Endothelial cell of umbilical vein (primary cell): Measurements from ENCODE around the gene TLR8. TPM values are rescaled to one million over a fixed set of nuclear protein-coding genes. Genes with fewer than 3 reads are reported as not detected.

Experiments used
- BruUV-seq: library from RNA; stranded (reverse); fragments of 400-500 nt; replicated peaks from 2 replicates; lab custom pipeline; 2021; lab: Mats Ljungman, UMichigan
- CTCF ChIA-PET: fragments of 300-600, 350-600 bp; sonication (Branson Sonifier 250); formaldehyde crosslinking; loops from one replicate; lab custom pipeline; 2021; ENCODE audit warnings: antibody characterized with exemption, inconsistent platforms; lab: Charles Lee
- POLR2A ChIA-PET: fragments of 300-600, 350-600 bp; sonication (Branson Sonifier 250); formaldehyde crosslinking; loops from one replicate; lab custom pipeline; 2021; ENCODE audit warnings: antibody characterized with exemption, inconsistent platforms; lab: Charles Lee
- DNase-seq: peaks from one replicate; pipeline ENCODE4 v3.0.0-alpha.2; 2011; ENCODE audit warnings: low read depth, low spot score
- FAIRE-seq: peaks from 2 replicates; lab custom pipeline; 2011; peaks lifted over from hg19 to GRCh38; lab: Jason Lieb, UNC
- H2AFZ ChIP-seq: 2 replicates; pipeline ENCODE4 v1.6.0; 2012; ENCODE audit warnings: low read depth, low read length, control low read depth, inconsistent platforms
- H3K27ac ChIP-seq: 2 replicates; pipeline ENCODE4 v1.5.1; 2011; ENCODE audit warnings: low read depth, mild to moderate bottlenecking, control low read depth, low read length, moderate library complexity; ENCODE audit not compliant: insufficient read depth
- H3K27me3 ChIP-seq, 2 experiments: 2 replicates each; pipeline versions ENCODE4 v1.6.0 to v1.6.1; 2011; ENCODE audit warnings: low read length in 2 of 2, mixed read lengths in 1 of 2; ENCODE audit not compliant: control insufficient read depth in 2 of 2, insufficient read depth in 2 of 2
- H3K36me3 ChIP-seq, 2 experiments: 2 replicates in 1 of 2; 3 replicates in 1 of 2; pipeline ENCODE4 v1.5.1; 2011; ENCODE audit warnings: low read length in 2 of 2, mild to moderate bottlenecking in 1 of 2, moderate library complexity in 1 of 2; ENCODE audit not compliant: control insufficient read depth in 2 of 2, insufficient read depth in 2 of 2; ENCODE audit errors: extremely low read depth in 1 of 2
- H3K4me1 ChIP-seq: 3 replicates; pipeline ENCODE4 v1.5.1; 2011; ENCODE audit warnings: mild to moderate bottlenecking, low read length; ENCODE audit not compliant: control insufficient read depth, insufficient read depth; ENCODE audit errors: extremely low read depth
- H3K4me2 ChIP-seq: 2 replicates; pipeline ENCODE4 v1.6.1; 2011; ENCODE audit warnings: low read length, control low read depth, mixed read lengths; ENCODE audit not compliant: insufficient read depth
- H3K4me3 ChIP-seq, 3 experiments: fragments of 200-600 bp in 1 of 3; sonication (generic), shearing (Covaris generic) in 1 of 3; replicated peaks in 1 of 3; 2 replicates each; pipeline ENCODE4 v1.5.1; 2011 to 2016; ENCODE audit warnings: control low read depth in 3 of 3, low read length in 3 of 3, mild to moderate bottlenecking in 2 of 3, inconsistent platforms in 1 of 3, low read depth in 1 of 3, moderate library complexity in 1 of 3; ENCODE audit not compliant: insufficient read depth in 1 of 3
- H3K79me2 ChIP-seq: 2 replicates; pipeline ENCODE4 v1.6.0; 2012; ENCODE audit warnings: low read length, inconsistent platforms; ENCODE audit not compliant: control insufficient read depth, insufficient read depth
- H3K9ac ChIP-seq: replicated peaks from 2 replicates; pipeline ENCODE3; 2011; ENCODE audit warnings: low read length, control low read depth; ENCODE audit not compliant: insufficient read depth; ENCODE audit errors: extremely low read depth
- H3K9me1 ChIP-seq: replicated peaks from 3 replicates; pipeline ENCODE4 v1.6.0; 2011; ENCODE audit warnings: mild to moderate bottlenecking, low read length; ENCODE audit not compliant: control insufficient read depth, insufficient read depth; ENCODE audit errors: extremely low read depth
- H3K9me3 ChIP-seq: replicated peaks from 2 replicates; pipeline ENCODE4 v1.5.1; 2012; ENCODE audit warnings: low read length, inconsistent platforms; ENCODE audit not compliant: control insufficient read depth, insufficient read depth
- H4K20me1 ChIP-seq: replicated peaks from 2 replicates; pipeline ENCODE3; 2011; ENCODE audit warnings: mild to moderate bottlenecking, low read length; ENCODE audit not compliant: control insufficient read depth, insufficient read depth; ENCODE audit errors: extremely low read depth
- EZH2 ChIP-seq: IDR thresholded peaks from 2 replicates; pipeline ENCODE4 v1.6.1; 2012; ENCODE audit warnings: borderline replicate concordance, low read depth, mild to moderate bottlenecking, moderate library complexity, low read length, inconsistent platforms; ENCODE audit not compliant: severe bottlenecking
- FOS ChIP-seq: IDR thresholded peaks from 2 replicates; pipeline ENCODE4 v1.6.1; 2011; ENCODE audit warnings: mild to moderate bottlenecking, low read length, moderate library complexity, borderline replicate concordance; ENCODE audit not compliant: insufficient read depth
- GATA2 ChIP-seq: IDR thresholded peaks from 2 replicates; pipeline ENCODE4 v1.7.0; 2011; ENCODE audit warnings: low read depth, mild to moderate bottlenecking, moderate library complexity, mixed read lengths, low read length; ENCODE audit not compliant: insufficient read length, insufficient read depth
- JUN ChIP-seq: IDR thresholded peaks from 2 replicates; pipeline ENCODE4 v1.6.1; 2011; ENCODE audit warnings: borderline replicate concordance, low read depth; ENCODE audit not compliant: insufficient read length, insufficient read depth
- MYC ChIP-seq: IDR thresholded peaks from one replicate; pipeline ENCODE4 v1.6.1; 2011; ENCODE audit warnings: mild to moderate bottlenecking, low read depth, low read length
- POLR2A ChIP-seq: IDR thresholded peaks from 2 replicates; pipeline ENCODE4 v1.6.1; 2012; ENCODE audit warnings: low read depth, mild to moderate bottlenecking, control low read depth, low read length
- POLR2AphosphoS5 ChIP-seq: IDR thresholded peaks from 2 replicates; pipeline ENCODE4 v1.6.1; 2012; ENCODE audit warnings: low read depth, mild to moderate bottlenecking, control low read depth, low read length, moderate library complexity; ENCODE audit not compliant: insufficient read depth
- dilution Hi-C: fragments of 300-500 bp; cut with MboI; formaldehyde crosslinking; loops from one replicate; pipeline ENCODE4 v1.15.0; 2019; ENCODE audit warnings: low sequenced_read_pairs; ENCODE audit not compliant: extremely low pct_ligation_motif_present
- intact Hi-C: fragments of 100-400 bp; cut with micrococcal nuclease; formaldehyde crosslinking; loops from one replicate; pipeline ENCODE4 v1.10.0; 2022
- polyA plus RNA-seq, 4 experiments: library from polyadenylated mRNA; depleted of rRNA in 3 of 4; stranded (reverse) in 3 of 4; unstranded in 1 of 4; fragments of >200 nt; gene quantifications; 2 replicates each; pipeline versions ENCODE4 v1.2.1 to v1.2.3, GENCODE V29; 2011 to 2012; ENCODE audit warnings: missing spikeins in 1 of 4
- total RNA-seq: library from RNA; stranded (reverse); gene quantifications from 2 replicates; pipeline ENCODE4 v1.2.3, GENCODE V29; 2021
- TF ChIP-seq, protein P1 (sequence below), 2 donors: IDR thresholded peaks; 1 replicate in 1 of 2; 2 replicates in 1 of 2; pipeline ENCODE4 v1.5.1; 2011; ENCODE audit warnings: low read length in 2 of 2, mild to moderate bottlenecking in 2 of 2, moderate library complexity in 2 of 2, control low read depth in 1 of 2, inconsistent platforms in 1 of 2, low read depth in 1 of 2; ENCODE audit not compliant: insufficient read depth in 1 of 2; ENCODE audit errors: extremely low read depth in 1 of 2
- TF ChIP-seq, protein P2 (sequence below): IDR thresholded peaks from 2 replicates; pipeline ENCODE4 v1.6.1; 2011; ENCODE audit not compliant: insufficient read depth, insufficient read length

TLR8 gene
- total and polyA plus RNA-seq, 2 donors (not counting 3 experiments of a cell fraction or from before 2014, with no cell fraction given), result not detected

DNA sequence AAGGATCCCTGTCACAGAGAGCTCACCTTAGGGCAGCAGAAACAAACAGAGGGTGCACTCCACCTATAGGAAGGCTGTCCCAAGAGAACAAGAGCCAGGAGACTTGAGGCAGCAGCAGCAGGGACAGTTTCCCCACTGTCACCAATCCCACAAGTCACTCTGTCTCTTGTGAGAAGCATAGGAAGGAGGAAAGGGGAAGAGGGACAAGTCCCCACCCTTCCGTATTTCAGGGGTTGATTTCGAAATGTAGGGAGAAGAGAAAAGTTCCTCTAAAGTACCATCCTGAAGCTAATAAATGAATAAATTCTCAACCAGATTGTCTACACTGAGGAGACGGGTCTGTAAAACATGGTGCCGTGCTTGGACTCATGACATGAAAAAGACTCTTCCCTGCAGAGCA is 9.5 kb upstream of the TLR8 start:
- no peak overlapping the region for H3K4me2 ChIP-seq
- H3K36me3 ChIP-seq, result no peaks in the 10 kb centered on the region
- no peaks in the 10 kb centered on the region for H3K79me2 ChIP-seq
- no peak for DNase-seq
- H3K9me1 ChIP-seq, result no peaks in the 10 kb centered on the region
- dilution Hi-C loops, result no loop called here
- peaks cover 2% of the 10 kb centered on the region for H3K4me1 ChIP-seq
- CTCF ChIA-PET, result interaction anchor here (1.5 to 3.4 kb wide), 2 partner anchors 83 to 125 kb away, joined by 3 to 35 read pairs; no protein-coding TSS in a partner anchor
- TF ChIP-seq JUN, result no peak
- no peak for TF ChIP-seq GATA2
- no peak for TF ChIP-seq FOS
- TF ChIP-seq, protein P1, sequence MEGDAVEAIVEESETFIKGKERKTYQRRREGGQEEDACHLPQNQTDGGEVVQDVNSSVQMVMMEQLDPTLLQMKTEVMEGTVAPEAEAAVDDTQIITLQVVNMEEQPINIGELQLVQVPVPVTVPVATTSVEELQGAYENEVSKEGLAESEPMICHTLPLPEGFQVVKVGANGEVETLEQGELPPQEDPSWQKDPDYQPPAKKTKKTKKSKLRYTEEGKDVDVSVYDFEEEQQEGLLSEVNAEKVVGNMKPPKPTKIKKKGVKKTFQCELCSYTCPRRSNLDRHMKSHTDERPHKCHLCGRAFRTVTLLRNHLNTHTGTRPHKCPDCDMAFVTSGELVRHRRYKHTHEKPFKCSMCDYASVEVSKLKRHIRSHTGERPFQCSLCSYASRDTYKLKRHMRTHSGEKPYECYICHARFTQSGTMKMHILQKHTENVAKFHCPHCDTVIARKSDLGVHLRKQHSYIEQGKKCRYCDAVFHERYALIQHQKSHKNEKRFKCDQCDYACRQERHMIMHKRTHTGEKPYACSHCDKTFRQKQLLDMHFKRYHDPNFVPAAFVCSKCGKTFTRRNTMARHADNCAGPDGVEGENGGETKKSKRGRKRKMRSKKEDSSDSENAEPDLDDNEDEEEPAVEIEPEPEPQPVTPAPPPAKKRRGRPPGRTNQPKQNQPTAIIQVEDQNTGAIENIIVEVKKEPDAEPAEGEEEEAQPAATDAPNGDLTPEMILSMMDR (IDR thresholded peaks at IDR 0.05; ENCODE audit: extremely low read depth in 1 of 2, insufficient read depth in 1 of 2, low read depth in 1 of 2, low read length in 2 of 2), result no peak
- TF ChIP-seq EZH2, result no peak
- no peak for TF ChIP-seq POLR2AphosphoS5
- no peak for TF ChIP-seq POLR2A
- TF ChIP-seq, protein P2, sequence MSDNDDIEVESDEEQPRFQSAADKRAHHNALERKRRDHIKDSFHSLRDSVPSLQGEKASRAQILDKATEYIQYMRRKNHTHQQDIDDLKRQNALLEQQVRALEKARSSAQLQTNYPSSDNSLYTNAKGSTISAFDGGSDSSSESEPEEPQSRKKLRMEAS, result no peak
- no peak for TF ChIP-seq MYC
- H3K4me3 ChIP-seq, result no peak overlapping the region
- no peak overlapping the region for H3K27ac ChIP-seq
- no peak overlapping the region for H2AFZ ChIP-seq
- H3K9ac ChIP-seq, result no peak overlapping the region
- peaks cover 0 to 2% of the 10 kb centered on the region in 2 experiments for H3K27me3 ChIP-seq
- intact Hi-C loops, result no loop called here
- no peaks in the 10 kb centered on the region for H4K20me1 ChIP-seq
- FAIRE-seq, result no peak
- no TSS peak for BruUV-seq
- POLR2A ChIA-PET, result no interaction called here
- H3K9me3 ChIP-seq, result no peaks in the 10 kb centered on the region
